Right lobe of liver (tissue), 4 donors: ENCODE measurements around the gene SAT2.

Source experiments
- POLR2A ChIP-seq: fragments of 450-650 bp; IDR thresholded peaks from one replicate; pipeline ENCODE4 v1.6.1; 2017; ENCODE audit warnings: antibody characterized with exemption, mild to moderate bottlenecking
- TF ChIP-seq, protein P1 (sequence below), 4 donors: fragments of 200-600 bp in 3 of 4; fragments of 450-650 bp in 1 of 4; IDR thresholded peaks; one replicate each; pipeline versions ENCODE4 v1.5.1 to v1.8.0; 2016 to 2022; ENCODE audit warnings: antibody characterized with exemption in 4 of 4, mild to moderate bottlenecking in 2 of 4
- donor health status: DM: no; HTN: no; CAD: no.
- donor health status: DM: no; HTN: no; CAD: no.
- donor health status: DM: no; HTN: yes; CAD: no.

GRCh38 chr17:7627250-7628121 lies at the start of gene SAT2:
- TF ChIP-seq, protein P1, sequence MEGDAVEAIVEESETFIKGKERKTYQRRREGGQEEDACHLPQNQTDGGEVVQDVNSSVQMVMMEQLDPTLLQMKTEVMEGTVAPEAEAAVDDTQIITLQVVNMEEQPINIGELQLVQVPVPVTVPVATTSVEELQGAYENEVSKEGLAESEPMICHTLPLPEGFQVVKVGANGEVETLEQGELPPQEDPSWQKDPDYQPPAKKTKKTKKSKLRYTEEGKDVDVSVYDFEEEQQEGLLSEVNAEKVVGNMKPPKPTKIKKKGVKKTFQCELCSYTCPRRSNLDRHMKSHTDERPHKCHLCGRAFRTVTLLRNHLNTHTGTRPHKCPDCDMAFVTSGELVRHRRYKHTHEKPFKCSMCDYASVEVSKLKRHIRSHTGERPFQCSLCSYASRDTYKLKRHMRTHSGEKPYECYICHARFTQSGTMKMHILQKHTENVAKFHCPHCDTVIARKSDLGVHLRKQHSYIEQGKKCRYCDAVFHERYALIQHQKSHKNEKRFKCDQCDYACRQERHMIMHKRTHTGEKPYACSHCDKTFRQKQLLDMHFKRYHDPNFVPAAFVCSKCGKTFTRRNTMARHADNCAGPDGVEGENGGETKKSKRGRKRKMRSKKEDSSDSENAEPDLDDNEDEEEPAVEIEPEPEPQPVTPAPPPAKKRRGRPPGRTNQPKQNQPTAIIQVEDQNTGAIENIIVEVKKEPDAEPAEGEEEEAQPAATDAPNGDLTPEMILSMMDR (IDR thresholded peaks at IDR 0.05): no peak
- peak; percentile 89 for TF ChIP-seq POLR2A
